ENCODE results near the gene S100Z. TPM values are rescaled to one million over a fixed set of nuclear protein-coding genes. Genes with fewer than 3 reads are reported as not detected.
"Not testable (repeated sequence)": the region's sequence is repeated elsewhere in the genome, so short reads cannot be mapped to it uniquely, and the experiment has no call there.

The S100Z gene
- total RNA-seq, 4 donors from 2014 or later = 11.6 TPM; not detected in 3

- no peak for DNase-seq
- H3K36me3 ChIP-seq = no peaks in the 10 kb centered on the region
- H3K4me3 ChIP-seq = no peak overlapping the region
- H3K9me3 ChIP-seq = no peaks in the 10 kb centered on the region
- H3K4me1 ChIP-seq = no peaks in the 10 kb centered on the region
- H3K27me3 ChIP-seq = no peaks in the 10 kb centered on the region
- H3K27ac ChIP-seq = no peak overlapping the region
- TF ChIP-seq CTCF (IDR thresholded peaks at IDR 0.05) = no peak
- TF ChIP-seq POLR2A (IDR thresholded peaks at IDR 0.05) = no peak
These were observed 91.2 kb downstream of the S100Z start for GRCh38 chr5:76941000-76941399.

GRCh38 chr5:76941442-76941841, 91.6 kb downstream of the S100Z start:
- TF ChIP-seq POLR2A (IDR thresholded peaks at IDR 0.05) (no peak), CTCF (IDR thresholded peaks at IDR 0.05) (no peak)
- no peaks in the 10 kb centered on the region for H3K36me3 ChIP-seq
- no peak overlapping the region for H3K4me3 ChIP-seq
- no peak overlapping the region for H3K27ac ChIP-seq
- H3K27me3 ChIP-seq = no peaks in the 10 kb centered on the region
- no peaks in the 10 kb centered on the region for H3K4me1 ChIP-seq
- H3K9me3 ChIP-seq = no peaks in the 10 kb centered on the region
- DNase-seq = no peak

GRCh38 chr5:76942581-76942980, 92.8 kb downstream of the S100Z start:
- DNase-seq = no peak
- no peak overlapping the region for H3K27ac ChIP-seq
- H3K36me3 ChIP-seq = no peaks in the 10 kb centered on the region
- TF ChIP-seq POLR2A (IDR thresholded peaks at IDR 0.05) (no peak), CTCF (IDR thresholded peaks at IDR 0.05) (no peak)
- H3K4me1 ChIP-seq = no peaks in the 10 kb centered on the region
- H3K4me3 ChIP-seq = no peak overlapping the region
- no peaks in the 10 kb centered on the region for H3K27me3 ChIP-seq
- no peaks in the 10 kb centered on the region for H3K9me3 ChIP-seq

GRCh38 chr5:76943006-76943405, 93.2 kb downstream of the S100Z start:
- H3K9me3 ChIP-seq = no peaks in the 10 kb centered on the region
- DNase-seq = no peak
- H3K27ac ChIP-seq = no peak overlapping the region
- no peak overlapping the region for H3K4me3 ChIP-seq
- no peaks in the 10 kb centered on the region for H3K27me3 ChIP-seq
- TF ChIP-seq CTCF (IDR thresholded peaks at IDR 0.05) (no peak), POLR2A (IDR thresholded peaks at IDR 0.05) (no peak)
- H3K36me3 ChIP-seq = no peaks in the 10 kb centered on the region
- no peaks in the 10 kb centered on the region for H3K4me1 ChIP-seq

- H3K27ac ChIP-seq = no peak overlapping the region
- H3K27me3 ChIP-seq = no peaks in the 10 kb centered on the region
- no peaks in the 10 kb centered on the region for H3K36me3 ChIP-seq
- no peaks in the 10 kb centered on the region for H3K4me1 ChIP-seq
- no peaks in the 10 kb centered on the region for H3K9me3 ChIP-seq
- no peak for TF ChIP-seq CTCF (IDR thresholded peaks at IDR 0.05)
- TF ChIP-seq POLR2A (IDR thresholded peaks at IDR 0.05) = no peak
- H3K4me3 ChIP-seq = no peak overlapping the region
- no peak for DNase-seq
These were observed 94.8 kb downstream of the S100Z start for GRCh38 chr5:76944638-76945037.

GRCh38 chr5:76945238-76945637, 95.4 kb downstream of the S100Z start:
- not testable (repeated sequence) for H3K36me3 ChIP-seq, DNase-seq, H3K4me3 ChIP-seq, H3K4me1 ChIP-seq, H3K27ac ChIP-seq, H3K9me3 ChIP-seq, H3K27me3 ChIP-seq
